Fibroblast of lung (primary cell): ENCODE data around the gene TP53RK.

Experiments used
- CTCF ChIP-seq, 2 donors: IDR thresholded peaks in 1 of 2; conservative IDR thresholded peaks in 1 of 2; 1 replicate in 1 of 2; 2 replicates in 1 of 2; pipeline ENCODE4 v1.5.1; 2011 to 2012; ENCODE audit warnings: low read length in 2 of 2, control low read depth in 1 of 2, inconsistent platforms in 1 of 2, low read depth in 1 of 2, mild to moderate bottlenecking in 1 of 2
- EZH2 ChIP-seq: IDR thresholded peaks from 2 replicates; pipeline ENCODE4 v1.5.1; 2012; ENCODE audit warnings: low read length, control low read depth, mild to moderate bottlenecking; ENCODE audit errors: missing control alignments

- TF ChIP-seq EZH2 (no peak), CTCF (conservative IDR thresholded peaks at IDR 0.05 in 1 of 2, IDR thresholded peaks at IDR 0.05 in 1 of 2; ENCODE audit: low read depth in 1 of 2, low read length in 2 of 2) (no peak)
Observed at GRCh38 chr20:46665602-46666001, 23.6 kb downstream of the TP53RK start.
